Measurements from ENCODE around the gene FGF12. TPM values are rescaled to one million over a fixed set of nuclear protein-coding genes. Genes with fewer than 3 reads are reported as not detected.

The FGF12 gene
- total RNA-seq, 1 experiment from 2014 or later, result 0.07 TPM

DNA sequence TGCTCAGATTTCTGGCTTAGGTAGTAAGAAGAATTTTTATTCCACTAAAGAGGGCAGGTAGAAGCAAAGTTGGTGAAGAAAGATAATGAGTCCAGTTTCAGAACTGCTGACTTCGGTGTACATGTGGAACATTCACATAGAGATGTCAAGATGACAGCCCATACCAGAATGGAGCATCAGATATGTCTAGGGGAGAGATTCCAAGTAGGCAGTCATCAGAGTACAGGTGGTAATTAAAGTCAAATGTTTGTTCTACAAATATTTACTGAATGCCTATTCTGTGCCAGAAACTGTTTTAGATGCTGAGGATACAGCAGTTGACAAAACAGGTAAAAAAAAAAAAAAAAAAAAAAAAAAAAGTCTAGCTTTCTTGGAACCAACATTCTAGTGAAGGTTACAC lies 81.9 kb downstream of the FGF12 start:
- Histone ChIP-seq H3K27ac (ENCODE audit: low read depth, low read length) (no peak overlapping the region), H3K4me3 (replicated peaks in 1 of 2; ENCODE audit: low read depth in 1 of 2, low read length in 2 of 2) (no peak overlapping the region), H4K20me1 (ENCODE audit: insufficient read depth) (no peaks in the 10 kb centered on the region), H3K79me2 (ENCODE audit: insufficient read depth, low read length) (no peaks in the 10 kb centered on the region), H2AFZ (ENCODE audit: low read depth, low read length, poor library complexity, severe bottlenecking) (no peak overlapping the region), H3K36me3 (ENCODE audit: control insufficient read depth in 1 of 2, insufficient read depth in 2 of 2, low read length in 2 of 2) (no peaks in the 10 kb centered on the region), H3K4me2 (ENCODE audit: low read length) (no peak overlapping the region), H3K4me1 (ENCODE audit: control insufficient read depth in 1 of 2, insufficient read depth in 2 of 2, low read length in 2 of 2) (no peaks in the 10 kb centered on the region), H3K9me3 (ENCODE audit: control insufficient read depth in 1 of 2, insufficient read depth in 1 of 2, low read depth in 1 of 2, low read length in 2 of 2) (no peaks in the 10 kb centered on the region), H3K9me2 (ENCODE audit: insufficient read depth) (no peaks in the 10 kb centered on the region), H3K27me3 (ENCODE audit: insufficient read depth, low read length) (peaks cover 30% of the 10 kb centered on the region), H3K9ac (ENCODE audit: low read length) (no peak overlapping the region)
- intact Hi-C loops (cut with micrococcal nuclease), result no loop called here
- TF ChIP-seq CEBPB (IDR thresholded peaks at IDR 0.05; ENCODE audit: low read depth) (no peak), RAD21 (IDR thresholded peaks at IDR 0.05; ENCODE audit: low read depth) (no peak), ZNF274 (IDR thresholded peaks at IDR 0.05; ENCODE audit: low read depth, low read length) (no peak), ZBTB33 (IDR thresholded peaks at IDR 0.05; ENCODE audit: extremely low read depth, insufficient replicate concordance, low read length) (no peak), JUND (IDR thresholded peaks at IDR 0.05) (no peak), REST (IDR thresholded peaks at IDR 0.05; ENCODE audit: low read depth) (no peak), SRF (IDR thresholded peaks at IDR 0.05; ENCODE audit: low read depth) (no peak), EZH2phosphoT487 (IDR thresholded peaks at IDR 0.05; ENCODE audit: borderline replicate concordance) (no peak), SIN3A (IDR thresholded peaks at IDR 0.05; ENCODE audit: low read depth) (no peak), POLR2AphosphoS5 (IDR thresholded peaks at IDR 0.05; ENCODE audit: low read depth, low read length) (no peak), TCF7L2 (IDR thresholded peaks at IDR 0.05; ENCODE audit: borderline replicate concordance, extremely low read depth, insufficient read depth, insufficient read length) (no peak), ELF1 (IDR thresholded peaks at IDR 0.05; ENCODE audit: borderline replicate concordance, low read depth) (no peak), YY1 (IDR thresholded peaks at IDR 0.05; ENCODE audit: extremely low read depth, insufficient replicate concordance, low read depth, low read length) (no peak), EGR1 (IDR thresholded peaks at IDR 0.05; ENCODE audit: low read depth) (no peak), CBX3 (IDR thresholded peaks at IDR 0.05; ENCODE audit: low read depth) (no peak), ZFX (IDR thresholded peaks at IDR 0.05) (no peak), FOSL1 (IDR thresholded peaks at IDR 0.05; ENCODE audit: low read depth) (no peak), EZH2 (IDR thresholded peaks at IDR 0.05) (no peak)
- TF ChIP-seq, protein P1, sequence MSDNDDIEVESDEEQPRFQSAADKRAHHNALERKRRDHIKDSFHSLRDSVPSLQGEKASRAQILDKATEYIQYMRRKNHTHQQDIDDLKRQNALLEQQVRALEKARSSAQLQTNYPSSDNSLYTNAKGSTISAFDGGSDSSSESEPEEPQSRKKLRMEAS (IDR thresholded peaks at IDR 0.05), result no peak
- TF ChIP-seq, protein P2, sequence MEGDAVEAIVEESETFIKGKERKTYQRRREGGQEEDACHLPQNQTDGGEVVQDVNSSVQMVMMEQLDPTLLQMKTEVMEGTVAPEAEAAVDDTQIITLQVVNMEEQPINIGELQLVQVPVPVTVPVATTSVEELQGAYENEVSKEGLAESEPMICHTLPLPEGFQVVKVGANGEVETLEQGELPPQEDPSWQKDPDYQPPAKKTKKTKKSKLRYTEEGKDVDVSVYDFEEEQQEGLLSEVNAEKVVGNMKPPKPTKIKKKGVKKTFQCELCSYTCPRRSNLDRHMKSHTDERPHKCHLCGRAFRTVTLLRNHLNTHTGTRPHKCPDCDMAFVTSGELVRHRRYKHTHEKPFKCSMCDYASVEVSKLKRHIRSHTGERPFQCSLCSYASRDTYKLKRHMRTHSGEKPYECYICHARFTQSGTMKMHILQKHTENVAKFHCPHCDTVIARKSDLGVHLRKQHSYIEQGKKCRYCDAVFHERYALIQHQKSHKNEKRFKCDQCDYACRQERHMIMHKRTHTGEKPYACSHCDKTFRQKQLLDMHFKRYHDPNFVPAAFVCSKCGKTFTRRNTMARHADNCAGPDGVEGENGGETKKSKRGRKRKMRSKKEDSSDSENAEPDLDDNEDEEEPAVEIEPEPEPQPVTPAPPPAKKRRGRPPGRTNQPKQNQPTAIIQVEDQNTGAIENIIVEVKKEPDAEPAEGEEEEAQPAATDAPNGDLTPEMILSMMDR (IDR thresholded peaks at IDR 0.05 in 2 of 3, conservative IDR thresholded peaks at IDR 0.05 in 1 of 3; ENCODE audit: borderline replicate concordance in 1 of 3, insufficient read depth in 1 of 3, low read depth in 2 of 3, low read length in 2 of 3), result no peak
- DNase-seq (ENCODE audit: low read depth, low spot score), result no peak
- ATAC-seq, result no peak
- no TSS peak for BruUV-seq (replicated peaks)
- POLR2A ChIA-PET, result no interaction called here
- RAD21 ChIA-PET (ENCODE audit: low non-redundant PET in 1 of 2, low total read pairs in 2 of 2, uncharacterized antibody in 2 of 2, unreplicated experiment in 2 of 2), result no interaction called here
- CTCF ChIA-PET, result no interaction called here
